PFSK-1 (cell line): ENCODE results near the gene PALMD.

ENCODE experiments used
- FOXP2 ChIP-seq: optimal IDR thresholded peaks from 2 replicates; pipeline ENCODE3; 2011; ENCODE audit warnings: borderline replicate concordance, control low read depth, inconsistent platforms; ENCODE audit not compliant: insufficient read depth; ENCODE audit errors: extremely low read length, extremely low read depth
- POLR2AphosphoS5 ChIP-seq: IDR thresholded peaks from 2 replicates; pipeline ENCODE4 v1.6.1; 2012; ENCODE audit warnings: low read depth, mild to moderate bottlenecking, control low read depth, low read length, moderate library complexity
- SIN3A ChIP-seq: IDR thresholded peaks from 2 replicates; pipeline ENCODE4 v1.6.1; 2012; ENCODE audit warnings: mild to moderate bottlenecking, low read length, moderate library complexity, borderline replicate concordance; ENCODE audit not compliant: insufficient read depth
- TAF1 ChIP-seq: IDR thresholded peaks from 2 replicates; pipeline ENCODE4 v1.6.1; 2012; ENCODE audit warnings: low read length, control low read depth, borderline replicate concordance; ENCODE audit not compliant: insufficient read depth
- TF ChIP-seq, protein P1 (sequence below), 2 experiments: IDR thresholded peaks; 2 replicates each; pipeline versions ENCODE4 v1.6.1 to v1.8.0; 2011 to 2012; ENCODE audit warnings: low read depth in 2 of 2, low read length in 2 of 2, control low read depth in 1 of 2, inconsistent platforms in 1 of 2, mild to moderate bottlenecking in 1 of 2, moderate library complexity in 1 of 2; ENCODE audit not compliant: insufficient read depth in 1 of 2

GRCh38 chr1:99644279-99645004 is 1.5 kb upstream of the PALMD start:
- no peak for TF ChIP-seq SIN3A
- TF ChIP-seq TAF1: no peak
- no peak for TF ChIP-seq POLR2AphosphoS5
- TF ChIP-seq, protein P1, sequence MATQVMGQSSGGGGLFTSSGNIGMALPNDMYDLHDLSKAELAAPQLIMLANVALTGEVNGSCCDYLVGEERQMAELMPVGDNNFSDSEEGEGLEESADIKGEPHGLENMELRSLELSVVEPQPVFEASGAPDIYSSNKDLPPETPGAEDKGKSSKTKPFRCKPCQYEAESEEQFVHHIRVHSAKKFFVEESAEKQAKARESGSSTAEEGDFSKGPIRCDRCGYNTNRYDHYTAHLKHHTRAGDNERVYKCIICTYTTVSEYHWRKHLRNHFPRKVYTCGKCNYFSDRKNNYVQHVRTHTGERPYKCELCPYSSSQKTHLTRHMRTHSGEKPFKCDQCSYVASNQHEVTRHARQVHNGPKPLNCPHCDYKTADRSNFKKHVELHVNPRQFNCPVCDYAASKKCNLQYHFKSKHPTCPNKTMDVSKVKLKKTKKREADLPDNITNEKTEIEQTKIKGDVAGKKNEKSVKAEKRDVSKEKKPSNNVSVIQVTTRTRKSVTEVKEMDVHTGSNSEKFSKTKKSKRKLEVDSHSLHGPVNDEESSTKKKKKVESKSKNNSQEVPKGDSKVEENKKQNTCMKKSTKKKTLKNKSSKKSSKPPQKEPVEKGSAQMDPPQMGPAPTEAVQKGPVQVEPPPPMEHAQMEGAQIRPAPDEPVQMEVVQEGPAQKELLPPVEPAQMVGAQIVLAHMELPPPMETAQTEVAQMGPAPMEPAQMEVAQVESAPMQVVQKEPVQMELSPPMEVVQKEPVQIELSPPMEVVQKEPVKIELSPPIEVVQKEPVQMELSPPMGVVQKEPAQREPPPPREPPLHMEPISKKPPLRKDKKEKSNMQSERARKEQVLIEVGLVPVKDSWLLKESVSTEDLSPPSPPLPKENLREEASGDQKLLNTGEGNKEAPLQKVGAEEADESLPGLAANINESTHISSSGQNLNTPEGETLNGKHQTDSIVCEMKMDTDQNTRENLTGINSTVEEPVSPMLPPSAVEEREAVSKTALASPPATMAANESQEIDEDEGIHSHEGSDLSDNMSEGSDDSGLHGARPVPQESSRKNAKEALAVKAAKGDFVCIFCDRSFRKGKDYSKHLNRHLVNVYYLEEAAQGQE (IDR thresholded peaks at IDR 0.05; ENCODE audit: insufficient read depth in 1 of 2, low read depth in 2 of 2, low read length in 2 of 2): no peak
- no peak for TF ChIP-seq FOXP2
